Astrocyte of the cerebellum (primary cell): ENCODE results near the gene SKAP2.

ENCODE experiments used
- DNase-seq: peaks from one replicate; pipeline ENCODE4 v3.0.0-alpha.2; 2011; ENCODE audit warnings: low read depth
- H3K4me3 ChIP-seq: 2 replicates; pipeline ENCODE4 v1.5.1; 2011; ENCODE audit warnings: mild to moderate bottlenecking, low read depth, low read length, moderate library complexity
- CTCF ChIP-seq: IDR thresholded peaks from 2 replicates; pipeline ENCODE4 v1.5.1; 2012; ENCODE audit warnings: low read length, low read depth, moderate library complexity, mild to moderate bottlenecking; ENCODE audit errors: missing control alignments
- in situ Hi-C: cut with HindIII; loops from 2 replicates; pipeline ENCODE4 v1.10.0; 2017; ENCODE audit warnings: low sequenced_read_pairs

Gene SKAP2

GRCh38 chr7:26700386-26700785, 164.0 kb downstream of the SKAP2 start:
- in situ Hi-C loops, result no loop called here

GRCh38 chr7:26699766-26700165, 164.6 kb downstream of the SKAP2 start:
- no peak overlapping the region for H3K4me3 ChIP-seq
- no peak for DNase-seq
- TF ChIP-seq CTCF, result no peak
- in situ Hi-C loops, result no loop called here

More at GRCh38 chr7:26700386-26700785, 164.0 kb downstream of the SKAP2 start:
- no peak for TF ChIP-seq CTCF
- no peak for DNase-seq
- no peak overlapping the region for H3K4me3 ChIP-seq

- in situ Hi-C loops, result no loop called here
- no peak for TF ChIP-seq CTCF
- DNase-seq, result no peak
- no peak overlapping the region for H3K4me3 ChIP-seq
Measured at GRCh38 chr7:26698806-26699205, 165.6 kb downstream of the SKAP2 start.

- DNase-seq, result no peak
Measured at GRCh38 chr7:26698194-26698593, 166.2 kb downstream of the SKAP2 start.

GRCh38 chr7:26696978-26697377, 167.4 kb downstream of the SKAP2 start:
- in situ Hi-C loops, result no loop called here
- H3K4me3 ChIP-seq, result no peak overlapping the region
- DNase-seq, result no peak
- TF ChIP-seq CTCF, result no peak

More at GRCh38 chr7:26698194-26698593, 166.2 kb downstream of the SKAP2 start:
- no peak overlapping the region for H3K4me3 ChIP-seq
- TF ChIP-seq CTCF, result no peak
- in situ Hi-C loops, result no loop called here

- TF ChIP-seq CTCF, result no peak
- no peak overlapping the region for H3K4me3 ChIP-seq
- in situ Hi-C loops, result no loop called here
- no peak for DNase-seq
Measured at GRCh38 chr7:26696161-26696560, 168.2 kb downstream of the SKAP2 start.

GRCh38 chr7:26694713-26695112, 169.7 kb downstream of the SKAP2 start:
- TF ChIP-seq CTCF, result no peak
- in situ Hi-C loops, result no loop called here
- DNase-seq, result no peak
- H3K4me3 ChIP-seq, result no peak overlapping the region
